Astrocyte of the spinal cord (primary cell): ENCODE data around the gene CWC27.
A peak's percentile ranks its signal among the peaks of the same experiment; 100 is the strongest.

Source experiments
- DNase-seq: peaks from one replicate; pipeline ENCODE4 v3.0.0; 2011; ENCODE audit warnings: low read depth, low spot score
- H3K4me3 ChIP-seq: 2 replicates; pipeline ENCODE4 v1.5.1; 2011; ENCODE audit warnings: low read depth, mild to moderate bottlenecking, low read length, moderate library complexity
- CTCF ChIP-seq: IDR thresholded peaks from 2 replicates; pipeline ENCODE4 v1.5.1; 2012; ENCODE audit warnings: low read depth, mild to moderate bottlenecking, low read length, inconsistent platforms
- in situ Hi-C: cut with HindIII; loops from 2 replicates; pipeline ENCODE4 v1.10.0; 2017; ENCODE audit warnings: low sequenced_read_pairs

Gene CWC27

GRCh38 chr5:64768358-64769312, at the start of gene CWC27, which contains the start of gene SREK1IP1:
CWC27 (plus strand) TSS chr5:64768930; CDS start chr5:64769147, 217 bp downstream.
SREK1IP1 (minus strand) TSS chr5:64768691; CDS start chr5:64768517, 174 bp downstream.
- DNase-seq = peak; percentile 95
- H3K4me3 ChIP-seq = peak within 1 kb of the TSS; percentile 91
- peak; percentile 23 for TF ChIP-seq CTCF
- in situ Hi-C loops = no loop called here

- no peak overlapping the region for H3K4me3 ChIP-seq
- TF ChIP-seq CTCF = no peak
- in situ Hi-C loops = no loop called here
- no peak for DNase-seq
These were observed 46.1 kb upstream of the CWC27 start for GRCh38 chr5:64722588-64722987.

- TF ChIP-seq CTCF = no peak
- H3K4me3 ChIP-seq = no peak overlapping the region
- in situ Hi-C loops = no loop called here
- no peak for DNase-seq
These were observed 41.6 kb upstream of the CWC27 start for GRCh38 chr5:64727150-64727549.

- H3K4me3 ChIP-seq = no peak overlapping the region
- DNase-seq = no peak
- in situ Hi-C loops = no loop called here
- no peak for TF ChIP-seq CTCF
These were observed 26.3 kb upstream of the CWC27 start for GRCh38 chr5:64742411-64742810.

GRCh38 chr5:64742821-64743220, 25.9 kb upstream of the CWC27 start:
- in situ Hi-C loops = no loop called here
- no peak for TF ChIP-seq CTCF
- DNase-seq = no peak
- H3K4me3 ChIP-seq = no peak overlapping the region

- no peak overlapping the region for H3K4me3 ChIP-seq
- in situ Hi-C loops = no loop called here
- no peak for DNase-seq
These were observed 23.8 kb upstream of the CWC27 start for GRCh38 chr5:64744914-64745313.

More at GRCh38 chr5:64744914-64745313, 23.8 kb upstream of the CWC27 start:
- no peak for TF ChIP-seq CTCF
